GM18870 (cell line): ENCODE measurements around the gene TEX2.

ENCODE experiments used
- ATAC-seq: cut with Tn5 transposase; IDR thresholded peaks from one replicate; pipeline ENCODE4 v1.9.1; 2021; ENCODE audit warnings: moderate library complexity; ENCODE audit not compliant: unreplicated experiment

The TEX2 gene

DNA sequence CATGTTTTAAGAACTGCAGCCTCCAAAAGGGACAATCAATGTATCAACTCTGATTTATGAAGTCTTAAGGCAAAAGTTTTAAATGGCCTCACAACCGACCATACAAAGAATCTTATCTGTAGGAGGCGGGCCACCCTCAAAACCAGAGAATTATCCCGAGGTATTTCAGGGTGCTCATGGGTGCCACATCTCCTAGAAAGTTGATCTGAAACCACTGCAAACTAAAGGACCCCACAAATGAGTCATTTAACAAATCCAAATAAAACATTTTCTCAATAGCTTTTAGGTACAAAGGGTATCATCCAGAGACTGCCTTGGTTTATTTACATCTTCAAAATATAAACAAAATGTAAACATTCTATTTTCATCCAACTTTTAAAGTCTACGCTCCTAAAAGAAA lies 139.9 kb downstream of the TEX2 start:
- no peak for ATAC-seq

GRCh38 chr17:64120972-64121786 lies 141.9 kb downstream of the TEX2 start:
- peak; percentile 76 for ATAC-seq

GRCh38 chr17:64120159-64120810 lies 142.8 kb downstream of the TEX2 start:
- no peak for ATAC-seq

- no peak for ATAC-seq
These were observed 144.8 kb downstream of the TEX2 start for GRCh38 chr17:64117981-64118979.

- ATAC-seq: no peak
These were observed 147.1 kb downstream of the TEX2 start for GRCh38 chr17:64115822-64116534.

- no peak for ATAC-seq
These were observed 147.9 kb downstream of the TEX2 start for GRCh38 chr17:64115043-64115698.

DNA sequence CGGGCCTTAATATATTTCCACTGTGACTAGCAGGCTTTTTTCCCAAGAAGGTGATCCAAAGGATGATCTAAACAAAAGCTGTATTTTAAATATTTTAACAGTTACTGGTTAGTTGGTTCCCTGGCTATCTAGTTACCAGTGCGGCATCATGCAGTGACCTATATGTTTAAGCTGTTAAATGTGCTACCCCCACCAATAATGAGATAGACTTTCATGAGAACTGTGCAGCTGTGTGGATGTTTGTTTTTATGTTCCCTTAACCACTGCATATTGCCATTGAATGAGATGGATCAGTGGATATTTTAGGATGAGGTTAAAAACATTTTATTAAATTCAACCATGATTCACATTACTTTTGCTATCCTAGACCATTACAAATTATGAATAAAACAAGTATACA lies 150.1 kb downstream of the TEX2 start:
- no peak for ATAC-seq

GRCh38 chr17:64111831-64112230 lies 151.2 kb downstream of the TEX2 start:
- no peak for ATAC-seq

DNA sequence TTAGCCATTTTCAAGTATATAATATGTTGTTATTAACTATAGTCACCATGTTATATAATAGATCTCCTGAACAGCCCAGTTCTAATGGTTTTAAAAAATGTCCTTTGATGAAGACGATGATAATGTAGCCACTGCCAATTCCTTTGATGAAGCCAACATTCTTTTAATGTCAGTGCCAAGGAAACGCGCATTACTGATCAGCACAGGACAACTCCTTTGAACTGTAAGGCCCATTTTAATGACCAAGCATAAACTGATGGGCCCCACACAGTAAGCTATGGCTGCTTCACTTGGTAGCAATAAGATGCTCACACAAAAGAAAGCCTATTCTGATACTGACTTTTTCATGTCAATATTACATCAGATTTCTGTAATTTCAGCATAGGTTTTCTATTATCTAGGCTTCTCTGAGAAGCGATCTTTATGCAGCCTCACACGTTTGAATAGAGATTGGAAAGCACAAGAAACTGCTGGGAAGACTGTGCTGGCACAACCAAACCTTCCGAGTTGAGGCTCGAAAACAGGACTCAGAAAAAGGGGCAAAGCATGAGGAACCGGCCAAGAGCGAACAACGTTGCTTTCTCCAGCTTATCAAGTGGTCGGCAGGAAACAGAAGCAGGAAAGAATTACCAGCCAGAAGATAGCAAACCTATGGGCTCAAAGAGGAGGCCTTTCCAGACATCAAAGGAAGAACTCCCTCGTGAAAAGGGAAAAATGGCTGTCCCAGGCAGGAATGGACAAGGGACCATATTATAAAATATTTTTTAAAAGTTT lies 152.5 kb downstream of the TEX2 start:
- ATAC-seq: no peak

DNA sequence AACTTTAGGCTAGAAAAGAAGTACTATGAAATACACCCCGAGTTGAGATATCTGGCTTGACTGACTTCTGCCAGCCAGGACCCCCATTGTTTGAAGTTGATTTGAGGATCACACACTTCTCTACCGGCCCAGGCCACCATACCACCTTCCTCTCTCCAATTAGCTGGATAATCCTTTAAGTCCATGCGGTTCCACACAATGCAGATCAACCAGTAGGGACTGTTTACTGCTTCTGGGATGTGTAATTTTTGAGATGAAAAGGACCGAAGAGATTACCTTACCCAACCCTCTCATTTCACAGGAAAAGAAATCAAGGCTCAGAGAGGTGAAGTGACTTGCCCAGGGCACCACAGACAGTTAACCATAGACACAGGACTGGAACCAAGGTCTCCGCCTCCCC lies 153.7 kb downstream of the TEX2 start:
- no peak for ATAC-seq

DNA sequence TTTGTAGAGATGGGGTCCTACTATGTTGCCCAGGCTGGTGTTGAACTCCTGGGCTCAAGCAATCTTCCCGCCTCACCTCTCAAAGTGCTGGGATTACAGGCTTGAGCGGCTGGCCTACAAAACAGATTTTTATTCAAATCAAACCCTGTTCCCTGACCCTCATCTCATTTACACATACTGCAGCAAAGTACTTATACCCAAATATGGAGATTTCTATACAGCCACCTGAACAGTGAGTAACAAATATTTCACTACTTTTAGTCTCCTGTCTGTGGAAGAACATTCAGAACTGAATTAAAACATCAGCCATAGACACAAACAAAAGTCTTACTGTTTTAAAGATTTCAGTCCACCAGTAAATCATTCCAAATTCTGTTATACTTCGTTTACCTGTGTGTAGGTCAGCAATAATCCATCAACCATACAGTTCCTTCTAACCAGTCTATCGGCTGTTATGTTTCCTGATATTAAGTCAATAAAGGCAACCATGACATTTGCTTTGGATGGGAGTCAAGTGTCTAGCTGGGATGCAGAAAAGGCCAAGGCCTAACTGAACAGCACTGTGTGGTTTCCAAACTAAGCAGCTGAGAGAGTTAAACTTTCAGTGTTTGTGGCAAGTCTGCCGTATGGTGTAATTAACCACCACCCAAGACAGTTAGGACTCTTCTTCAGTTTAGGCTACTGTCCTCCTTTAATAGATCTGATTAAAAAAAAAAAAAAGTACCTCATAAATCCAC lies 155.4 kb downstream of the TEX2 start:
- ATAC-seq: no peak

DNA sequence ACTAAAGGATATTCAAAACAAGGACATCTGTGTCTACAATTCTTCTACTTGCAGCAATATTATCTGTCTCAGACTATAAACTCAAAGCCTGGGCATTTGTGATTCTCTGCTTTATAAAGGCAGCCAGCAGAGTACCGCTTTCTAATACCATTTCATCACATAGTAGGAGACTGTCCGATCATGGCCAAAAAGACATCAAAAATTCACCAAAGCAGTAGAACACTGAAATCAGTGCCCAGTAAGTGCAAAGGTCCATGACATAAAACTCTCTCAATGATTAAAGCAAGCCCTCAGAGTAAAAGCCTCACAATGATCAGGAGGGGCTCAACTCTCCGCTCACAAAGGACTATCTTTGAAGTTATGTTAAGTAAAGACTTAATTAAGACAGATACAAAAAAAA lies 156.1 kb downstream of the TEX2 start:
- no peak for ATAC-seq

DNA sequence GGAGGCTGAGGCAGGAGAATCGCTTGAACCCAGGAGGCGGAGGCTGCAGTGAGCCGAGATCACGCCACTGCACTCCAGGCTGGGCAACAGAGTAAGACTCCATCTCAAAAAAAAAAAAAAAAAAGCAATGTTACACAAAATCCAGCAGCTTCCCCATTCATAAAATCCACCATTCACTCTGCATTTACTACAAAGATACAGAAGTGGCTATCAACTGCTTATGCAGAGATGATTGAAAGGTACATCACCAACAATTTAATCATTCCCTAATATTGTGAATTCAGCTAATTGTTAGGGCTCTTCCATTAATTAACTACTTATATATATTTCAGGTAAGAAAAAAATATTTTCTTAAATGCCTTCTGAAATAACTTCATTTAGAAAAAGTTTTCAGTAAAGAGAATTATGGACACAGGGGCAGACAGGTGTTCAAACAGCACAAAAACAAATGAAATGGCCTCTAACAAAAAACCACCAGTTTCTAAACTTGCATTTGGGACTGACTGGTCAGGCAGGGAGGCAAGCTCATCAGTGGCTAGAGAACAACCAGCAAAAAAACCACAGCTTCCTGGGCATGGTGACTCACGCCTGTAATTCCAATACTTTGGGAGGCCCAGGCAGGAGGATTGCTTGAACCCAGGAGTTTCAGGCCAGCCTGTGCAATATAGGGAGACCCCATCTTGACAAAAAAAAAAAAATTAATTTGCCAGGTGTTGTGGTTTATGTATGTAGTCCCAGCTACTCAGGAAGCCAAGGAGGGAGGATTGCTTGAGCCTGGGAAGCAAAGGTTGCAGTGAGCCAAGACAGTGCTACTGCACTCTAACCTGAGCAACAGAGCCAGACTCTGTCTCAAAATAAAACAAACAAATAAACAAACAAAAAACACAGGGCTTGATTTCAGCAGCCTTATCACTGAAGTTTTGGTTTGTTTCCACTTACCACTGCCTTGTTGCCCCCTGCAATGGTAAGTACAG lies 159.4 kb downstream of the TEX2 start:
- no peak for ATAC-seq

GRCh38 chr17:64102627-64103390 lies 160.3 kb downstream of the TEX2 start:
- ATAC-seq: no peak

GRCh38 chr17:64099543-64099942 lies 163.5 kb downstream of the TEX2 start:
- no peak for ATAC-seq
